ENCODE results near the gene ALOX15.
"Not testable (repeated sequence)": the region's sequence is repeated elsewhere in the genome, so short reads cannot be mapped to it uniquely, and the experiment has no call there.

The ALOX15 gene

DNA sequence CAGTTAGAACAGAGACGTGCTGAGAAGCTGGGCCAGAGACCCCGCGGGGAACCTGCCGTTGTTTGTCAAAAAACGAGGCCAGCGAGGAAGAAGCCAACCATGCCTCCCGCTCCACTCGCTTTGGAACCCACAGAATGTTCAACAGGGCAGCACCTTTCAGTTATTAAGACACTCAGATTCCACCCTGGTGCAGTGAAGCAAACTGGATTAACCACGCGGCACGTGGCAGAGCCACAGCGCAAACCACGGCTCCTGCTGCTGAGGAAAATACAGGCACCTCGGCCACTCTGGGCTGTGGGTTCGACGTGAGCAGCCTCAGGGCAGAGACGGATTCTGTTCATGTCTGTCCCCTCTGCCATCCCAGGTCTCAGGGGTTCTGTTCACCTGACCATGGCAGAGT, 24.4 kb downstream of the ALOX15 start:
- DNase-seq = no peak

- DNase-seq = no peak
These were observed 25.0 kb downstream of the ALOX15 start for GRCh38 chr17:4616476-4616875.

DNA sequence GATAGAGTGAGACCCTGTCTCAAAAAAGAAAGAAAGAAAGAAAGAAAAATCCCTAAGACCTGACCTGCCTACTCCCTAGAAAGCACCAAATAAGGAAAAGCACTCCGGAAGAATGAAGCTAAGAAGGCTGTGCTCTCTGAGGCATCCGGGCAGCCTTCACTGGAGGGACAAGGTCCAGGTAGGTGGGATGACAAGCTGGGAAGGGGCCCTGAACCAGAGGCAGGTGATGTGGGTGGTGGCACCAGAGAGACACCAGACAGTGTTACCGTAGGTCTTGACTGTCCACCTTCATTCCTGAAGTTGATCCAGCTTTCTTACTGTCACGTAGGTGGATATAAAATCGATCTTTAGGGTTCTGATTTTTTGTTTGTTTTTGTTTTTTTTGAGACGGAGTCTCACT, 30.8 kb downstream of the ALOX15 start:
- no peak for DNase-seq

GRCh38 chr17:4610162-4610561, 31.3 kb downstream of the ALOX15 start:
- no peak for DNase-seq

DNA sequence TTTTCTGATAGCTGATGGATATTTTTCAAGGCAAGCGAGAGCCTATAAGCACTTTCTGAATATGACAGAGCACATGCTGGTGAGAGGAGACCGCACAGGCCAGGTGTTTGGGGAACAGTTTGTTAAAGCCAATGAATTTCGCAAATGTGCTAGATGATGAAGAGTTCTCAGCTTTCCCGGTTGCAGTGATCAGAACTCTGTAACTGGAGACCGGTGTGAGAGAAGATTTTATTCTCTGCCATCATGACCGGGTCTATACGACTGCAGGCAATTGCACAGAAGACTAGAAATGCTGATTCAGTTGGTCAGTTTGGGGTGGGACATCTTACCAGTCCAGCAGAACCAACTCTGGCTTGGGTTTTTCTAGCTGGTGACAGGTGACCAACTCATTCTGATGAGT, 31.7 kb downstream of the ALOX15 start:
- DNase-seq = no peak

GRCh38 chr17:4607773-4608187, 33.7 kb downstream of the ALOX15 start:
- no peak for DNase-seq

- no peak for DNase-seq
These were observed 34.2 kb downstream of the ALOX15 start for GRCh38 chr17:4607261-4607741.

DNA sequence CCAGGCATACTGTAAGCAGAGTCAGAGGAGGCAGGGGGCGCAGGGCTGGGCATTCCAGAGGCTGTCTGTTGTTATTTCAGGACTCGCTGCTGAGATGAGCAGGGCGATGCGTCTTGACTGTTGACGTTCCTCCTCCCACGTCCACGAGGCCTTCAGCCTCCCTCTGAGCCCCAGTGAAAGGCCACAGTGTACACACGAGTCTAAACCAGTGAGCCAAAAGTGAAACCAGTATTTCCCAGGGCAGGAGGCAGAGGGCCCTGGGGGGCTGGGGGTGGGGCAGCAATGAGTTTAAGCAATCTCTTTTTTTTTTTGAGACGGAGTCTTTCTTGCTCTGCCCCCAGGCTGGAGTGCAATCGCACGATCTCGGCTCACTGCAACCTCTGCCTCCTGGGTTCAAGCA, 35.7 kb downstream of the ALOX15 start:
- DNase-seq = no peak

DNA sequence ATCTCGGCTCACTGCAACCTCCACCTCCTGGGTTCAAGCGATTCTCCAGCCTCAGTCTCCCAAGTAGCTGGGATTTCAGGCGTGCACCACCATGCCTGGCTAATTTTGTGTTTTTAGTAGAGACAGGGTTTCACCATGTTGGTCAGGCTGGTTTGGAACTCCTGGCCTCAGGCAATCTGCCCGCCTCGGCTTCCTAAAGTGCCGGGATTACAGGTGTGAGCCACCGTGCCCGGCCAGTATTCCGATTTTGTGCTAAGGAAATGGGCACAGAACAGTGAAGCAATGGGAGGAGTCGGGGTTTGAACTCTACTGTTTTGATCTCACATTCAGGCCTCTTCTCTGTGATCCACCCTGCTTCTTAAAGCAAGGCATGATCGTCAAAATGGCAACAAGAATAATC, 36.7 kb downstream of the ALOX15 start:
- DNase-seq = not testable (repeated sequence)

DNA sequence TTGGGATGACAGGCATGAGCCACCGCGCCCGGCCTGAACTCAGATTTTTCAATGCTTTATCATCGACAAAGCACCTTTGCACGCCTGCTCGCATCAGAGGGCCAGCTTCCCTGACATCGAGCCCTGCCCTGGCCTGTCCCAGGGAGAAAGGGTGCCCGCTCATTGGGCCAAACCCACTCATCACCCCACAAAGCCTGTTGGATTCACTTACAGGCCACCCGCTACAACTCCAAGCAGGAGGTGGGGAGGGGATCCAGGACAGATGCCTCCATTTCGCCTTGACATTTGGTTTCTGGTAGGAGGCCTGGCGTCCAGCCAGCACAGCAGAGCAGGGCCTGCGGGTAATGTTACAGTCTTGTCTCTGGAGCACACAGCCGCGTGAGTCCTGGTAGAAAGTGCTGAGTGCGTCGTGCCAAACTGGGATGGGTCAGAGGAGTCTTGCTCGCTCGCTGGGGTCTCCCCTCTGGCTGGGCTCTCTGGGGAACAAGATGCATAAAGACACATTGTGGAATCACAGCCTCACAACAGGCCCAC, 37.3 kb downstream of the ALOX15 start:
- no peak for DNase-seq

DNA sequence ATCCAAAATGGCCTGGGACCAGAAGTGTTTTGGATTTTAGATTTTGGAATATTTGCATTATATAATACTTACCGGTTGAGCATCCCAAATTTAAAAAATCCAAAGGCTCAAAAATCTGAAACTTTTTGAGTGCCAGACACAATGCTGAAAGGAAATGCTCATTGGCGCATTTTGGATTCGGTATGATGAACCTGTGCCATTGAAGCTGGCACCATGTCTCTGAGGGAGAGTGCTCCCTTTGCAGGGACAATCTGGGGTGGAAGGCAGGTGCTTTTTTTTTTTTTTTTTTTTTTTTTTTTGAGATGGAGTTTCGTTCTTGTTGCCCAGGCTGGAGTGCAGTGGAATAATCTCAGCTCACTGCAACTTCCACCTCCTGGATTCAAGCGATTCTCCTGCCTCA, 39.4 kb downstream of the ALOX15 start:
- DNase-seq = no peak

DNA sequence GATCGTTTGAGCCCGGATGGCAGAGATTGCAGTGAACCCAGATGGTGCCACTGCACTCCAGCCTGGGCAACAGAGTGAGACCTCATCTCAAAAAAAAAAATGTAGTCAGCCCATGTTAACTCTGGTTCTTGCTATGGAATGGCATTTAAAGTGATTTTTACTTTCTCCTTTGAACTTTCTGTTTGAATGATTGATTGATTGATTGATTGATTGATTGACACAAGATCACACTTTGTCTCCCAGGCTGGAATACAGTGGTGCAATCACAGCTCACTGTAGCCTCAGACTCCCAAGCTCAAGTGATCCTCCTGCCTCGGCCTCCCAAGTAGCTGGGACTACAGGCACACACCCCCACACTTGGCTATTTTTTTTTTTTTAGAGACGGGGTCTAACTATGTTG, 40.2 kb downstream of the ALOX15 start:
- no peak for DNase-seq

DNA sequence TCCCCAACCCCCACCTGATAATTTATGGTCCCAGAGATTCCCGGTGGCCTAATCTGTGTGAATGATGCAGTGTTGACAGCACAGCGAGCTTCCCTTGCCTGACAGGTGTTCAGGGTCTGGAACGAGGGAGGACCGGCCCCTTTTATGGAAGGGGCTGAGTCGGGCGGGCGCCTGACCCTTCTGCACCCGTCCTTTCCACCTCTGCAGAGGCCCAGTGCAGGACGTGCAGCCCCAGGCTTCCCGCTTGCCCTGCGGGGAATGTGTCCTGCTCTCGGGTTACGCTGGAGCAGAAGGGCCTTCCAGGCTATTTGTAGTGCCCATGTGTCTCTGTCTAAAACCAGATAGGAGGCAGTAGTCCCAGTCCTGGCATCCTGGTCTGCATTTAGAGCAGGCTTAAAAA, 40.9 kb downstream of the ALOX15 start:
- DNase-seq = no peak

GRCh38 chr17:4599505-4600281, 41.8 kb downstream of the ALOX15 start:
- DNase-seq = no peak

GRCh38 chr17:4598776-4599504, 42.5 kb downstream of the ALOX15 start:
- DNase-seq = no peak

DNA sequence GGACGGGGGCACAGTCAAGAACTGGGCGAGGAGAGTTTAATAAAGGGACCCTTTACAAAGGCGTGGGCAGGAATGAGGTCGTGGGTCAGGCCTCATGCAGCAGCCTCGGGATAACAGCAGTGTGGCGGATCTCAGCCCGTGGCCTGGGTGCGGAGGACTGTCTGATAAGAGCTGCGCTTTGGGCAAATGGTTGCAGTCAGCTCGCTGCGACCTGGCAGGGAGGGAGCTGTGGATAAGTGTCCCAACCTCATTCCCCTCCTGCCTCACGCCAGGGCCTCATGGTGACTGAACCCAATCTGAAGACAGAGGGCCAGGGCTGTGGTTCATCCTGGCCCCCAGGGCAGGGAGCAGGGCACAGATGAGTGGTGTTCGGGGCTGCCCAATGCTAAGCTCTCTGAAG, 43.5 kb downstream of the ALOX15 start:
- no peak for DNase-seq

DNA sequence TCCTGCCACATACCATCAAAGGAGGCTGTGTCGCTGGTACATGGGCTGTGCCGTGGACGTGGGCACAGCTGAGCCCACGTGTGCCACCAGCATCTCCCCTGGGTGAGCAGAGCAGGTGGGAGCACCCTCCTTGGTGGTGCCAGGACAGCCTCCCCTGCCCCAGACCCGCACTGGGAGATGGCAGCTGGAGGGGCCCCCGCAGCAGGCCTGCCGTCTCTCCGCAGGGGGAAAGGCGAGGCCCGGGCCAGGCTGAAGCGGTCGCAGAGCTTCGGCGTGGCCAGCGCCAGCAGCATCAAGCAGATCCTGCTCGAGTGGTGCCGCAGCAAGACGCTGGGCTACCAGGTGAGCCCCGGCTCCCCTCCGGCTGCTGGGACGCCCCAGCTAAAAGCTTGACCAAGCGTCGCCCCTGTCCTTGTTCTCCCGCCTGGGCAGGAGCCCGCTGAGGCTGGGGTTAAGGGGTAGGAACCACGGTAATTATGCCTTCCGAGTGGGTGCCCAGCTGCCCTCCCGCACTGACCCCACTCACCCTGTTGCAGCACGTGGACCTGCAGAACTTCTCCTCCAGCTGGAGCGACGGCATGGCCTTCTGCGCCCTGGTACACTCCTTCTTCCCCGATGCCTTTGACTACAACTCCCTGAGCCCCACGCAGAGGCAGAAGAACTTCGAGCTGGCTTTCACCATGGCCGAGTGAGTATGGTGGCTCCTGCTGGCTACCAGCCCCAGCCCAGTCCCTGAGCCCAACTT, 44.7 kb downstream of the ALOX15 start:
- DNase-seq = no peak

DNA sequence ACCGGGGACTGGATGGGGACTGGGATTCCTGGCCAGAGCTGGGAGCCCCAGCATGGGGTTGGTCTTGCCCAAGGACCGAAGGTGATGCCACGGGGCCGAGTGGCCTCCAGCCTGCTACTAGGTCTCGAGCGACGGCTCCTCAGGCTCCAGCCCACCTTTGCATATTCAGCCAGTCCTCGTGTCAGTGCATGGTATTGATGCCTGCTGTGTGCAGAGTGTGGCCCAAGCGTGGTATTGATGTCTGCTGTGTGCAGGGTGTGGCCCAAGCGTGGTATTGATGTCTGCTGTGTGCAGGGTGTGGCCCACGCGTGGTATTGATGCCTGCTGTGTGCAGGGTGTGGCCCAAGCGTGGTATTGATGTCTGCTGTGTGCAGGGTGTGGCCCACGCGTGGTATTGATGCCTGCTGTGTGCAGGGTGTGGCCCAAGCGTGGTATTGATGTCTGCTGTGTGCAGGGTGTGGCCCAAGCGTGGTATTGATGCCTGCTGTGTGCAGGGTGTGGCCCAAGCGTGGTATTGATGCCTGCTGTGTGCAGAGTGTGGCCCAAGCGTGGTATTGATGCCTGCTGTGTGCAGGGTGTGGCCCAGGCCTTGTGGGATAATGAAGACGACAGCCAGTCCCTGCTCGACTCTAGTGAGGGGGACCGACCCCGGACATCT, 45.7 kb downstream of the ALOX15 start:
- DNase-seq = not testable (repeated sequence)

- no peak for DNase-seq
These were observed 46.4 kb downstream of the ALOX15 start for GRCh38 chr17:4594931-4595684.

GRCh38 chr17:4594406-4594805, 47.1 kb downstream of the ALOX15 start:
- DNase-seq = no peak

DNA sequence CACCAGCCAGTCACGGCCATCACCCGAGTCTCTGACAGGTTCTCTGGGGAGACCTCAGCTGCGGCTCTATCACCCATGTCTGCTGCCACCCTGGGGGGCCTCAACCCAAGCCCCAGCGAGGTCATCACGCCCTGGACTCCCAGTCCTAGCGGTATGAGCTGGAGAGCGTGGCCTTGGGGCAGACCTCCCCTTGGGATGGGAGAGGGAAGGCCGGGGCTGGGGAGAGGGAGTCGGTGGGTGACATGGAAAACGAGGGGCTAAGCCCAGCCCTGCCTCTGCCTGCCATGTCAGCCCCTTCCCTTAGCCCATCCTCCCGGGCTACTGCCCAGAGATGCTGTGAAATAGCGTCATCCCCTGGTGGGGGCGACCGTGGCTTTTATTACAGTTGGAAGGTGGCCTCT, 48.5 kb downstream of the ALOX15 start:
- DNase-seq = no peak

Measured in amniotic stem cell (primary cell).